Effector CD8-positive, alpha-beta T cell (primary cell): ENCODE data around the gene ALDH1A2.

ENCODE experiments used
- DNase-seq: peaks from one replicate; lab custom pipeline; 2025; lab: John Stamatoyannopoulos, UW

Gene ALDH1A2

GRCh38 chr15:57943171-57943570, 122.3 kb downstream of the ALDH1A2 start:
- no peak for DNase-seq

GRCh38 chr15:57941816-57942215, 123.7 kb downstream of the ALDH1A2 start:
- DNase-seq: no peak

GRCh38 chr15:57932348-57932747, 133.2 kb downstream of the ALDH1A2 start:
- no peak for DNase-seq

- DNase-seq: no peak
Observed at GRCh38 chr15:57931570-57931969, 133.9 kb downstream of the ALDH1A2 start.

GRCh38 chr15:57927091-57927631, 138.3 kb downstream of the ALDH1A2 start:
- no peak for DNase-seq

GRCh38 chr15:57925650-57926049, 139.9 kb downstream of the ALDH1A2 start:
- no peak for DNase-seq

GRCh38 chr15:57924598-57924997, 140.9 kb downstream of the ALDH1A2 start:
- no peak for DNase-seq

GRCh38 chr15:57923750-57924149, 141.8 kb downstream of the ALDH1A2 start:
- no peak for DNase-seq

GRCh38 chr15:57923306-57923705, 142.2 kb downstream of the ALDH1A2 start:
- no peak for DNase-seq

- DNase-seq: no peak
Observed at GRCh38 chr15:57922776-57923175, 142.7 kb downstream of the ALDH1A2 start.

- DNase-seq: no peak
Observed at GRCh38 chr15:57921371-57921770, 144.1 kb downstream of the ALDH1A2 start.

- DNase-seq: no peak
Observed at GRCh38 chr15:57920911-57921310, 144.6 kb downstream of the ALDH1A2 start.

GRCh38 chr15:57919754-57920153, 145.8 kb downstream of the ALDH1A2 start:
- no peak for DNase-seq

- DNase-seq: no peak
Observed at GRCh38 chr15:57917998-57918397, 147.5 kb downstream of the ALDH1A2 start.

GRCh38 chr15:57916695-57917094, 148.8 kb downstream of the ALDH1A2 start:
- DNase-seq: no peak

- no peak for DNase-seq
Observed at GRCh38 chr15:57915827-57916531, 149.5 kb downstream of the ALDH1A2 start.

GRCh38 chr15:57914350-57915055, 151.0 kb downstream of the ALDH1A2 start:
- DNase-seq: no peak

GRCh38 chr15:57911247-57911646, 154.3 kb downstream of the ALDH1A2 start:
- DNase-seq: no peak

- no peak for DNase-seq
Observed at GRCh38 chr15:57910672-57911071, 154.8 kb downstream of the ALDH1A2 start.

- DNase-seq: no peak
Observed at GRCh38 chr15:57909388-57909787, 156.1 kb downstream of the ALDH1A2 start.

- DNase-seq: no peak
Observed at GRCh38 chr15:57903626-57904025, 161.9 kb downstream of the ALDH1A2 start.
